ENCODE data around the gene DPM1.
A peak's percentile ranks its signal among the peaks of the same experiment; 100 is the strongest.

DNA sequence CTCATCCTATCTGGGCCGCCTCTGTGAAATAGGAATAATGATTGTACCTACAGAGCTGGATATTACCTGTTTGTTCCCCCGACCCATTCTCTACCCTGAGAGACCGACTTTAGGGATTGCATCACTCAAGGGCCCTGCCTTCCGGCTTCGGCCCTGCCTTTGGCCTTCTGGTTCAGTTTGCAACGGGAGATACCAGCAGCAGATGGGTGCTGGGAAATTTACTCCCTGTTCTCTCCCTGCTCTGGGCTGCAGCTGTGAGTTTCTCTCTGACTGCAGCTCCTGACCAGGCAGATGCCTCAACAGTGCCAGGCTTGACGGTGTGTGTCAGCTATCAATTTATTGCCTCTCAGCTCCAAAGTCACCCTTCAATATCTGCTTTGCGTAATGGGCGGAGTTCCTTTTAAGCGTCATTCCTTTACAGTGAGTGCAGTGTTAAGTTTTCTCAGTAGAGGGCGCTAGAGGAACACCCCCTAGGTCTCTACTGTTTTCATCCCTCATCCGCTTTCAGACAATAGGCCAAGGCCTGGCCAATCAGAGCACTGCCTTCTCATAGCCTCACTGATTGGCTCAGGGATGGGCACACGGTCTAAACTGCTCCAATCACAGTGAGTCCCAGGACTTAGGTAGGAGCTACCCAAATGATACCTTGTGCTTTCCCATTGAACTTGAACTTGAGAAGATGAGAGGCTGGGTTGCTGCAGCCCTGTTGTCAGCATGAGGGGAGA, 34.6 kb upstream of the DPM1 start:
- no peak for TF ChIP-seq EP300 (IDR thresholded peaks at IDR 0.05)
- peak in 3 of 7 experiments; percentile 12 to 27 (median 19) for TF ChIP-seq CTCF (IDR thresholded peaks at IDR 0.05)
- no peak for TF ChIP-seq POLR2A (IDR thresholded peaks at IDR 0.05)
